Measurements from ENCODE around the gene ELMO1. TPM values are rescaled to one million over a fixed set of nuclear protein-coding genes. Genes with fewer than 3 reads are reported as not detected.
A peak's percentile ranks its signal among the peaks of the same experiment; 100 is the strongest.

ELMO1 gene
- total and polyA plus RNA-seq, 10 of the 15 experiments (the other 5 are each of a cell fraction or from before 2014, with no cell fraction given): 22.6 to 85.9 (median 56.6) TPM

GRCh38 chr7:37337522-37337921 lies 111.1 kb downstream of the ELMO1 start:
- H4K20me1 ChIP-seq (ENCODE audit: control insufficient read depth, insufficient read depth): no peaks in the 10 kb centered on the region
- FAIRE-seq: no peak
- peaks cover 24% of the 10 kb centered on the region for H3K4me1 ChIP-seq (ENCODE audit: control insufficient read depth, insufficient read depth, low read length)
- no peak overlapping the region for H3K4me3 ChIP-seq
- H3K9ac ChIP-seq (ENCODE audit: control insufficient read depth, insufficient read depth, low read length): no peak overlapping the region
- H2AFZ ChIP-seq (ENCODE audit: control insufficient read depth, low read depth, low read length): no peak overlapping the region
- ChIA-PET POLR2A (interaction anchor here (0.9 to 1.2 kb wide), 2 partner anchors 9 to 16 kb away, joined by 3 read pairs; no protein-coding TSS in a partner anchor), RAD21 (ENCODE audit: unreplicated experiment) (interaction anchor here (1.1 kb wide), 1 partner anchor 10 kb away, joined by 4 read pairs; no protein-coding TSS in a partner anchor), SMC1A (ENCODE audit: uncharacterized antibody, unreplicated experiment) (interaction anchor here (0.9 to 8.2 kb wide), 2 partner anchors 15 to 51 kb away, joined by 3 to 106 read pairs; no protein-coding TSS in a partner anchor), CTCF (interaction anchor here (0.6 to 19.0 kb wide), 3 partner anchors 14 to 53 kb away, joined by 3 to 298 read pairs (median 3); no protein-coding TSS in a partner anchor)
- H3K4me2 ChIP-seq (ENCODE audit: control insufficient read depth, insufficient read depth): peak overlapping the region; percentile 57; the same call in 1 of the 2 replicates
- TF ChIP-seq NR2C1 (IDR thresholded peaks at IDR 0.05) (no peak), EED (IDR thresholded peaks at IDR 0.05; ENCODE audit: low read depth) (no peak), ZNF384 (IDR thresholded peaks at IDR 0.05; ENCODE audit: borderline replicate concordance, low read depth, low read length) (no peak), PAX8 (IDR thresholded peaks at IDR 0.05) (no peak), SP1 (IDR thresholded peaks at IDR 0.05; ENCODE audit: low read depth, low read length) (no peak), POU2F2 (IDR thresholded peaks at IDR 0.05; ENCODE audit: borderline replicate concordance, low read depth, low read length) (0 out of 3 replicates have a peak, but pooled peaks have one; percentile 53), USF2 (IDR thresholded peaks at IDR 0.05; ENCODE audit: borderline replicate concordance, low read depth, low read length) (no peak)
- intact Hi-C loops (cut with micrococcal nuclease; ENCODE audit: unreplicated experiment) (no loop called here), in situ Hi-C loops (cut with MboI) (no loop called here)
- H3K9me3 ChIP-seq (replicated peaks; ENCODE audit: control insufficient read depth, insufficient read depth, low read length): no peaks in the 10 kb centered on the region; the same call in 1 of the 3 replicates
- DNase-seq (ENCODE audit: low read depth, low spot score): no peak
- H3K79me2 ChIP-seq (ENCODE audit: control insufficient read depth, insufficient read depth, low read length): peaks cover 82% of the 10 kb centered on the region
- BruUV-seq (replicated peaks): no TSS peak
- 0% methylated on average over 1 of the region's 1 CpG for WGBS (ENCODE audit: insufficient coverage, insufficient replicate concordance, low lambda C conversion rate, missing lambda C conversion rate)
- no peak for ATAC-seq
- no peaks in the 10 kb centered on the region; a peak in 2 of 4 replicates for H3K36me3 ChIP-seq (ENCODE audit: control insufficient read depth in 2 of 2, insufficient read depth in 2 of 2, low read length in 1 of 2)
- H3K27me3 ChIP-seq (replicated peaks in 1 of 2; ENCODE audit: control insufficient read depth in 2 of 2, insufficient read depth in 2 of 2, low read length in 1 of 2): no peaks in the 10 kb centered on the region
- H3K27ac ChIP-seq (ENCODE audit: control insufficient read depth, insufficient read depth): peak overlapping the region; percentile 15; the same call in 1 of the 2 replicates

Data from GM12878 (cell line).